AG10803 (cell line): Measurements from ENCODE around the gene FOXB2.

Source experiments
- DNase-seq: peaks from one replicate; pipeline ENCODE4 v3.0.0; 2010; ENCODE audit warnings: low read depth
- H3K4me3 ChIP-seq: 2 replicates; pipeline ENCODE4 v1.5.1; 2011; ENCODE audit warnings: mild to moderate bottlenecking, low read length, control low read depth
- CTCF ChIP-seq: conservative IDR thresholded peaks from 2 replicates; pipeline ENCODE4 v1.5.1; 2011; ENCODE audit warnings: mild to moderate bottlenecking, low read length, control low read depth, inconsistent platforms

FOXB2 gene

GRCh38 chr9:76988941-76989340 is 30.5 kb upstream of the FOXB2 start:
- no peak for DNase-seq
- no peak for TF ChIP-seq CTCF
- H3K4me3 ChIP-seq = no peak overlapping the region

GRCh38 chr9:76989501-76989900 is 30.0 kb upstream of the FOXB2 start:
- TF ChIP-seq CTCF = no peak
- no peak for DNase-seq
- H3K4me3 ChIP-seq = no peak overlapping the region

GRCh38 chr9:76996700-76997099 is 22.8 kb upstream of the FOXB2 start:
- H3K4me3 ChIP-seq = no peak overlapping the region
- TF ChIP-seq CTCF = peak; percentile 66
- DNase-seq = peak; percentile 34

GRCh38 chr9:76999261-76999660 is 20.2 kb upstream of the FOXB2 start:
- H3K4me3 ChIP-seq = no peak overlapping the region
- no peak for DNase-seq
- no peak for TF ChIP-seq CTCF

- TF ChIP-seq CTCF = no peak
- DNase-seq = no peak
- no peak overlapping the region for H3K4me3 ChIP-seq
Observed at GRCh38 chr9:77000330-77000729, 19.1 kb upstream of the FOXB2 start.

GRCh38 chr9:77003366-77003765 is 16.1 kb upstream of the FOXB2 start:
- TF ChIP-seq CTCF = no peak
- no peak overlapping the region for H3K4me3 ChIP-seq
- DNase-seq = no peak

- DNase-seq = no peak
- TF ChIP-seq CTCF = no peak
Observed at GRCh38 chr9:77005216-77005615, 14.2 kb upstream of the FOXB2 start.

More at GRCh38 chr9:77005216-77005615, 14.2 kb upstream of the FOXB2 start:
- no peak overlapping the region for H3K4me3 ChIP-seq
